Kidney (tissue), 14 donors: ENCODE measurements around the gene CUEDC2. TPM values are rescaled to one million over a fixed set of nuclear protein-coding genes. Genes with fewer than 3 reads are reported as not detected.

Source experiments
- DNase-seq, 5 donors: peaks; one replicate each; pipeline ENCODE4 v3.0.0-alpha.2; 2013 to 2020
- FAIRE-seq: peaks from 2 replicates; lab custom pipeline; 2012; peaks lifted over from hg19 to GRCh38; lab: Jason Lieb, UNC
- H3K27ac ChIP-seq, 2 donors: one replicate each; pipeline ENCODE4 v1.7.0; 2013; ENCODE audit warnings: low read depth in 2 of 2, low read length in 2 of 2, inconsistent platforms in 1 of 2
- H3K27me3 ChIP-seq: one replicate; pipeline ENCODE4 v1.7.1; 2013; ENCODE audit warnings: low read length, inconsistent platforms; ENCODE audit not compliant: control insufficient read depth, insufficient read depth
- H3K36me3 ChIP-seq, 3 donors: one replicate each; pipeline versions ENCODE4 v1.7.0 to v1.7.1; 2013; ENCODE audit warnings: low read length in 3 of 3, control low read depth in 1 of 3, inconsistent platforms in 1 of 3; ENCODE audit not compliant: insufficient read depth in 3 of 3, control insufficient read depth in 2 of 3
- H3K4me1 ChIP-seq, 3 donors: one replicate each; pipeline versions ENCODE4 v1.7.0 to v1.7.1; 2013; ENCODE audit warnings: low read length in 3 of 3, inconsistent platforms in 1 of 3, low read depth in 1 of 3; ENCODE audit not compliant: control insufficient read depth in 2 of 3, insufficient read depth in 2 of 3
- H3K4me3 ChIP-seq, 3 donors: one replicate each; pipeline versions ENCODE4 v1.7.0 to v1.8.1; 2013; ENCODE audit warnings: low read length in 3 of 3, control low read depth in 1 of 3, inconsistent platforms in 1 of 3
- H3K9ac ChIP-seq, 3 donors: one replicate each; pipeline versions ENCODE4 v1.7.0 to v1.7.1; 2013; ENCODE audit warnings: low read length in 3 of 3, control low read depth in 1 of 3, inconsistent platforms in 1 of 3
- H3K9me3 ChIP-seq, 3 donors: one replicate each; pipeline versions ENCODE4 v1.7.0 to v1.7.1; 2013; ENCODE audit warnings: low read length in 3 of 3, control low read depth in 1 of 3, inconsistent platforms in 1 of 3; ENCODE audit not compliant: control insufficient read depth in 2 of 3, insufficient read depth in 1 of 3
- intact Hi-C: fragments of 100-400 bp; cut with DNase I; formaldehyde crosslinking; loops from one replicate; pipeline ENCODE4 v1.11.1; 2022
- polyA plus RNA-seq: library from polyadenylated mRNA; stranded (reverse); fragments of 350-450 nt; fragmentation: Illumina TruSeq; extraction: RNeasy Lipid Tissue Mini Kit (QIAGEN cat#74804); gene quantifications from one replicate; pipeline ENCODE4 v1.2.3, GENCODE V29; 2014; ENCODE audit warnings: low read depth, low replicate concordance; ENCODE audit not compliant: insufficient read depth
- total RNA-seq: library from RNA; stranded (reverse); fragmentation: NEBNext Ultra II Directional; extraction: Animal tissue kit (Norgen Biotek cat#: 25700); gene quantifications from one replicate; pipeline ENCODE4 v1.2.1, GENCODE V29; 2021
- TF ChIP-seq, protein P1 (sequence below): IDR thresholded peaks from 3 replicates; pipeline ENCODE4 v1.5.1; 2012; ENCODE audit warnings: mild to moderate bottlenecking, moderate library complexity, borderline replicate concordance; ENCODE audit not compliant: insufficient read depth; ENCODE audit errors: extremely low read depth
- donor health status: control.
- donor health status: control.
- donor health status: control.
- donor health status: control.
- donor health status: control.
- donor health status: DM: yes; HTN: yes; CAD: no.
- donor health status: Normal renal cell carcinoma (clear cell type).

Gene CUEDC2
- total and polyA plus RNA-seq, 2 donors from 2014 or later, result 50.9 to 117 TPM

DNA sequence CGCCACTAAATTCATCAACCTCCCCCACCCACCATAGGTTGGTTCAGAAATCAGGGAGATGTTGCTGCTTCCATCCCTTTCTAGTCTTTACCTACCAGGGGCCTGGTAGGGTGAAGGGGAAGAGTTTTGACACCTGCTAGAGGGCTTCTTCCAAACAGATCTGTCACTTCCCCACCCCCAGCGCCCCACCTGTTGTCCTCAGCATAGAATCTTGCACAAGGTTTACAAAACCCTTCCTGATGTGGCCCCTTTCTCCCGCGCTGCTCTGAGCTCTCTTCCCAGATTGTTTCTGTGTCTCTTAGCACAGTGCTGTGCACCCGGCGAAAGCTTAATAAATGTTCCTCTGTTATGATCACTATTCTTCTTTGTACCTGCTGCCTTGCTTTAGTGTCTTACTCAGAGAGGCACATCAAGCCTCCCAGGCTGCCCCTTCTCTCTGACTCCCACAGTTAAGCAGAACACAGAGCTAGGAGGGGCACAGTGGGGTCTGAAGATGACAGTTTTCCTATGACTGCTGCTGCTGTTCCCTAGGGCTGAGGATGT is 30.2 kb upstream of the CUEDC2 start:
- no peaks in the 10 kb centered on the region for H3K27me3 ChIP-seq
- DNase-seq (no peak), FAIRE-seq (no peak)
- no peaks in the 10 kb centered on the region for H3K36me3 ChIP-seq
- intact Hi-C loops, result no loop called here
- TF ChIP-seq, protein P1, sequence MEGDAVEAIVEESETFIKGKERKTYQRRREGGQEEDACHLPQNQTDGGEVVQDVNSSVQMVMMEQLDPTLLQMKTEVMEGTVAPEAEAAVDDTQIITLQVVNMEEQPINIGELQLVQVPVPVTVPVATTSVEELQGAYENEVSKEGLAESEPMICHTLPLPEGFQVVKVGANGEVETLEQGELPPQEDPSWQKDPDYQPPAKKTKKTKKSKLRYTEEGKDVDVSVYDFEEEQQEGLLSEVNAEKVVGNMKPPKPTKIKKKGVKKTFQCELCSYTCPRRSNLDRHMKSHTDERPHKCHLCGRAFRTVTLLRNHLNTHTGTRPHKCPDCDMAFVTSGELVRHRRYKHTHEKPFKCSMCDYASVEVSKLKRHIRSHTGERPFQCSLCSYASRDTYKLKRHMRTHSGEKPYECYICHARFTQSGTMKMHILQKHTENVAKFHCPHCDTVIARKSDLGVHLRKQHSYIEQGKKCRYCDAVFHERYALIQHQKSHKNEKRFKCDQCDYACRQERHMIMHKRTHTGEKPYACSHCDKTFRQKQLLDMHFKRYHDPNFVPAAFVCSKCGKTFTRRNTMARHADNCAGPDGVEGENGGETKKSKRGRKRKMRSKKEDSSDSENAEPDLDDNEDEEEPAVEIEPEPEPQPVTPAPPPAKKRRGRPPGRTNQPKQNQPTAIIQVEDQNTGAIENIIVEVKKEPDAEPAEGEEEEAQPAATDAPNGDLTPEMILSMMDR, result no peak
- H3K4me1 ChIP-seq, result peaks cover 0 to 4% (median 0%) of the 10 kb centered on the region in 3 donors
- H3K4me3 ChIP-seq, result no peak overlapping the region
- H3K27ac ChIP-seq, result no peak overlapping the region
- H3K9ac ChIP-seq, result no peak overlapping the region
- no peaks in the 10 kb centered on the region for H3K9me3 ChIP-seq

GRCh38 chr10:102461187-102462054 is 29.0 kb upstream of the CUEDC2 start:
- peak overlapping the region; percentile 62 to 75 (median 66) for H3K4me3 ChIP-seq
- peaks cover 0 to 4% (median 0%) of the 10 kb centered on the region in 3 donors for H3K4me1 ChIP-seq
- TF ChIP-seq, protein P1, result no peak
- no peaks in the 10 kb centered on the region for H3K27me3 ChIP-seq
- H3K36me3 ChIP-seq, result no peaks in the 10 kb centered on the region
- no peak overlapping the region for H3K27ac ChIP-seq
- FAIRE-seq (no peak), DNase-seq (peak; percentile 93 to 98 (median 96))
- H3K9me3 ChIP-seq, result no peaks in the 10 kb centered on the region
- peak overlapping the region in 2 of 3 donors; percentile 24 to 80 for H3K9ac ChIP-seq
- intact Hi-C loops, result no loop called here

DNA sequence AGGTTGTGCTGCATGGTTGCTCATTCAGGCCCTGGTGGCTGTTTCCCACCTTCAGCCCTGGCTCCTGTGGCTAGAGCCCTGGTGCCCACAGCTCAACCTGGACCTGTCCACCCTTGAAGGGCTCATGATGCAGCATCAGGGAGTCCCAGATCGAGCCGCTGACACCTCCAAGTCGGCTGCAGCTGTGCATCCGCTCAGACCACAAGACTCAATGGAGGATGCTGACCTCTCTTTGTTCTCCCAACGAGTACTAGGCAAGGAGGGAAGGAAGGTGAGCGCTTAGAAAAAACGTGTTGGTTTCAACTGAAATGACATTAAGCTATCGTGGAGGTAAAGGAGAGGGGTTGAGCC is 28.4 kb upstream of the CUEDC2 start:
- Histone ChIP-seq H3K9me3 (no peaks in the 10 kb centered on the region), H3K4me3 (peak overlapping the region; percentile 62 to 75 (median 66)), H3K9ac (peak overlapping the region in 2 of 3 donors; percentile 24 to 68), H3K27ac (no peak overlapping the region), H3K36me3 (peaks cover 0 to 5% (median 1%) of the 10 kb centered on the region in 3 donors), H3K4me1 (peaks cover 0 to 4% (median 0%) of the 10 kb centered on the region in 3 donors), H3K27me3 (no peaks in the 10 kb centered on the region)
- intact Hi-C loops, result no loop called here
- FAIRE-seq (no peak), DNase-seq (no peak)
- TF ChIP-seq, protein P1, result no peak
